ENCODE results near the gene ASB5.

Gene ASB5

GRCh38 chr4:176268963-176269362, at the start of gene ASB5:
Gene ASB5, minus strand, starts transcription at chr4:176269222. Its CDS starts 114 bp downstream, at chr4:176269108.
- H3K4me1 ChIP-seq (ENCODE audit: insufficient read depth, low read length) = no peaks in the 10 kb centered on the region
- H3K4me3 ChIP-seq (ENCODE audit: low read length) = no peak within 1 kb of the TSS
- no peak within 1 kb of the TSS for H2AFZ ChIP-seq (ENCODE audit: low read depth, low read length)
- no peaks in the 10 kb centered on the region for H3K36me3 ChIP-seq (ENCODE audit: insufficient read depth, low read length)
- H3K27me3 ChIP-seq (ENCODE audit: insufficient read depth, low read length) = no peaks in the 10 kb centered on the region
- no peaks in the 10 kb centered on the region for H3K9me3 ChIP-seq (ENCODE audit: low read length)

GRCh38 chr4:176313596-176314336, 44.7 kb upstream of the ASB5 start:
- H3K4me3 ChIP-seq (ENCODE audit: low read length) = no peak overlapping the region
- no peaks in the 10 kb centered on the region for H3K9me3 ChIP-seq (ENCODE audit: low read length)
- H3K36me3 ChIP-seq (ENCODE audit: insufficient read depth, low read length) = no peaks in the 10 kb centered on the region
- H3K27me3 ChIP-seq (ENCODE audit: insufficient read depth, low read length) = no peaks in the 10 kb centered on the region
- peaks cover 31% of the 10 kb centered on the region for H3K4me1 ChIP-seq (ENCODE audit: insufficient read depth, low read length)
- no peak overlapping the region for H2AFZ ChIP-seq (ENCODE audit: low read depth, low read length)

- no peaks in the 10 kb centered on the region for H3K9me3 ChIP-seq (ENCODE audit: low read length)
- no peaks in the 10 kb centered on the region for H3K27me3 ChIP-seq (ENCODE audit: insufficient read depth, low read length)
- no peak overlapping the region for H3K4me3 ChIP-seq (ENCODE audit: low read length)
Observed at GRCh38 chr4:176309772-176310171, 40.8 kb upstream of the ASB5 start.

GRCh38 chr4:176309046-176309445, 40.0 kb upstream of the ASB5 start:
- Histone ChIP-seq H3K9me3 (ENCODE audit: low read length) (no peaks in the 10 kb centered on the region), H3K4me1 (ENCODE audit: insufficient read depth, low read length) (peaks cover 12% of the 10 kb centered on the region), H3K4me3 (ENCODE audit: low read length) (no peak overlapping the region), H3K36me3 (ENCODE audit: insufficient read depth, low read length) (no peaks in the 10 kb centered on the region), H3K27me3 (ENCODE audit: insufficient read depth, low read length) (no peaks in the 10 kb centered on the region), H2AFZ (ENCODE audit: low read depth, low read length) (no peak overlapping the region)

More at GRCh38 chr4:176309772-176310171, 40.8 kb upstream of the ASB5 start:
- H3K4me1 ChIP-seq (ENCODE audit: insufficient read depth, low read length) = peaks cover 18% of the 10 kb centered on the region
- no peaks in the 10 kb centered on the region for H3K36me3 ChIP-seq (ENCODE audit: insufficient read depth, low read length)
- H2AFZ ChIP-seq (ENCODE audit: low read depth, low read length) = no peak overlapping the region

GRCh38 chr4:176308441-176308840, 39.4 kb upstream of the ASB5 start:
- no peaks in the 10 kb centered on the region for H3K36me3 ChIP-seq (ENCODE audit: insufficient read depth, low read length)
- no peak overlapping the region for H3K4me3 ChIP-seq (ENCODE audit: low read length)
- peaks cover 6% of the 10 kb centered on the region for H3K4me1 ChIP-seq (ENCODE audit: insufficient read depth, low read length)

GRCh38 chr4:176307666-176307930, 38.6 kb upstream of the ASB5 start:
- Histone ChIP-seq H3K9me3 (ENCODE audit: low read length) (no peaks in the 10 kb centered on the region), H3K4me3 (ENCODE audit: low read length) (no peak overlapping the region), H3K4me1 (ENCODE audit: insufficient read depth, low read length) (no peaks in the 10 kb centered on the region), H2AFZ (ENCODE audit: low read depth, low read length) (no peak overlapping the region), H3K36me3 (ENCODE audit: insufficient read depth, low read length) (no peaks in the 10 kb centered on the region), H3K27me3 (ENCODE audit: insufficient read depth, low read length) (no peaks in the 10 kb centered on the region)

More at GRCh38 chr4:176308441-176308840, 39.4 kb upstream of the ASB5 start:
- Histone ChIP-seq H2AFZ (ENCODE audit: low read depth, low read length) (no peak overlapping the region), H3K27me3 (ENCODE audit: insufficient read depth, low read length) (no peaks in the 10 kb centered on the region), H3K9me3 (ENCODE audit: low read length) (no peaks in the 10 kb centered on the region)

- H3K9me3 ChIP-seq (ENCODE audit: low read length) = no peaks in the 10 kb centered on the region
Observed at GRCh38 chr4:176306837-176307665, 38.0 kb upstream of the ASB5 start.

GRCh38 chr4:176303938-176304337, 34.9 kb upstream of the ASB5 start:
- H3K4me1 ChIP-seq (ENCODE audit: insufficient read depth, low read length) = peaks cover 4% of the 10 kb centered on the region

More at GRCh38 chr4:176306837-176307665, 38.0 kb upstream of the ASB5 start:
- H2AFZ ChIP-seq (ENCODE audit: low read depth, low read length) = no peak overlapping the region
- H3K27me3 ChIP-seq (ENCODE audit: insufficient read depth, low read length) = no peaks in the 10 kb centered on the region
- H3K36me3 ChIP-seq (ENCODE audit: insufficient read depth, low read length) = no peaks in the 10 kb centered on the region
- no peak overlapping the region for H3K4me3 ChIP-seq (ENCODE audit: low read length)
- H3K4me1 ChIP-seq (ENCODE audit: insufficient read depth, low read length) = peaks cover 2% of the 10 kb centered on the region

GRCh38 chr4:176302283-176303275, 33.6 kb upstream of the ASB5 start:
- Histone ChIP-seq H3K4me1 (ENCODE audit: insufficient read depth, low read length) (peaks cover 4% of the 10 kb centered on the region), H3K4me3 (ENCODE audit: low read length) (no peak overlapping the region), H3K36me3 (ENCODE audit: insufficient read depth, low read length) (no peaks in the 10 kb centered on the region), H3K27me3 (ENCODE audit: insufficient read depth, low read length) (no peaks in the 10 kb centered on the region), H2AFZ (ENCODE audit: low read depth, low read length) (no peak overlapping the region), H3K9me3 (ENCODE audit: low read length) (no peaks in the 10 kb centered on the region)

More at GRCh38 chr4:176303938-176304337, 34.9 kb upstream of the ASB5 start:
- Histone ChIP-seq H2AFZ (ENCODE audit: low read depth, low read length) (no peak overlapping the region), H3K36me3 (ENCODE audit: insufficient read depth, low read length) (no peaks in the 10 kb centered on the region), H3K27me3 (ENCODE audit: insufficient read depth, low read length) (no peaks in the 10 kb centered on the region), H3K9me3 (ENCODE audit: low read length) (no peaks in the 10 kb centered on the region), H3K4me3 (ENCODE audit: low read length) (no peak overlapping the region)

GRCh38 chr4:176300565-176300964, 31.5 kb upstream of the ASB5 start:
- Histone ChIP-seq H3K36me3 (ENCODE audit: insufficient read depth, low read length) (no peaks in the 10 kb centered on the region), H3K9me3 (ENCODE audit: low read length) (no peaks in the 10 kb centered on the region), H3K27me3 (ENCODE audit: insufficient read depth, low read length) (no peaks in the 10 kb centered on the region), H2AFZ (ENCODE audit: low read depth, low read length) (no peak overlapping the region), H3K4me1 (ENCODE audit: insufficient read depth, low read length) (peaks cover 4% of the 10 kb centered on the region), H3K4me3 (ENCODE audit: low read length) (no peak overlapping the region)

- H3K9me3 ChIP-seq (ENCODE audit: low read length) = no peaks in the 10 kb centered on the region
- no peaks in the 10 kb centered on the region for H3K36me3 ChIP-seq (ENCODE audit: insufficient read depth, low read length)
- peaks cover 4% of the 10 kb centered on the region for H3K4me1 ChIP-seq (ENCODE audit: insufficient read depth, low read length)
- H3K27me3 ChIP-seq (ENCODE audit: insufficient read depth, low read length) = no peaks in the 10 kb centered on the region
- H2AFZ ChIP-seq (ENCODE audit: low read depth, low read length) = no peak overlapping the region
- no peak overlapping the region for H3K4me3 ChIP-seq (ENCODE audit: low read length)
Observed at GRCh38 chr4:176300036-176300435, 31.0 kb upstream of the ASB5 start.

GRCh38 chr4:176298664-176299063, 29.6 kb upstream of the ASB5 start:
- Histone ChIP-seq H3K9me3 (ENCODE audit: low read length) (no peaks in the 10 kb centered on the region), H3K4me1 (ENCODE audit: insufficient read depth, low read length) (peaks cover 4% of the 10 kb centered on the region), H3K4me3 (ENCODE audit: low read length) (no peak overlapping the region), H3K36me3 (ENCODE audit: insufficient read depth, low read length) (no peaks in the 10 kb centered on the region), H3K27me3 (ENCODE audit: insufficient read depth, low read length) (no peaks in the 10 kb centered on the region), H2AFZ (ENCODE audit: low read depth, low read length) (no peak overlapping the region)
